Natural killer cell (primary cell): ENCODE data around the gene ARSG. TPM values are rescaled to one million over a fixed set of nuclear protein-coding genes. Genes with fewer than 3 reads are reported as not detected.

ENCODE experiments used
- ATAC-seq, 3 donors: fragments of 150-1000 bp in 2 of 3; fragments of 200-7000 bp in 1 of 3; cut with Tn5 transposase; 1 replicate in 1 of 3; 2 replicates in 2 of 3; pipeline ENCODE4 v1.10.0; 2021; ENCODE audit warnings: mild to moderate bottlenecking in 2 of 3, moderate library complexity in 2 of 3
- DNase-seq, 2 donors: peaks; one replicate each; pipeline versions ENCODE4 v3.0.0 to v3.0.0-alpha.2; 2013 to 2021; ENCODE audit warnings: mixed read lengths in 1 of 2
- H3K27ac ChIP-seq: one replicate; pipeline ENCODE4 v1.5.1; 2013; ENCODE audit warnings: mild to moderate bottlenecking, low read length
- H3K27me3 ChIP-seq: one replicate; pipeline ENCODE4 v1.6.1; 2013; ENCODE audit warnings: low read length; ENCODE audit not compliant: control insufficient read depth, insufficient read depth
- H3K36me3 ChIP-seq: one replicate; pipeline ENCODE4 v1.6.1; 2013; ENCODE audit warnings: low read length; ENCODE audit not compliant: control insufficient read depth, insufficient read depth
- H3K4me1 ChIP-seq: one replicate; pipeline ENCODE4 v1.6.1; 2013; ENCODE audit warnings: low read length; ENCODE audit not compliant: control insufficient read depth, insufficient read depth
- H3K4me3 ChIP-seq: one replicate; pipeline ENCODE4 v1.5.1; 2013; ENCODE audit warnings: low read length
- H3K9me3 ChIP-seq: one replicate; pipeline ENCODE4 v1.6.1; 2013; ENCODE audit warnings: low read length; ENCODE audit not compliant: control insufficient read depth, insufficient read depth
- H3K27ac Mint-ChIP-seq, 2 donors: one replicate each; pipeline ENCODE4 v1.8.0; 2022; ENCODE audit warnings: mild to moderate bottlenecking in 2 of 2, mixed read lengths in 2 of 2, moderate library complexity in 1 of 2
- H3K27me3 Mint-ChIP-seq, 2 donors: one replicate each; pipeline ENCODE4 v1.8.0; 2022; ENCODE audit warnings: low read depth in 2 of 2, mixed read lengths in 2 of 2
- H3K36me3 Mint-ChIP-seq: one replicate; pipeline ENCODE4 v1.8.0; 2022; ENCODE audit warnings: mixed read lengths
- H3K4me1 Mint-ChIP-seq, 2 donors: one replicate each; pipeline ENCODE4 v1.8.0; 2022; ENCODE audit warnings: mixed read lengths in 2 of 2
- H3K4me3 Mint-ChIP-seq: one replicate; pipeline ENCODE4 v1.8.0; 2022; ENCODE audit warnings: mild to moderate bottlenecking, moderate library complexity, mixed read lengths
- H3K9me3 Mint-ChIP-seq, 2 donors: one replicate each; pipeline ENCODE4 v1.8.0; 2022; ENCODE audit warnings: mixed read lengths in 2 of 2
- WGBS: methylation state at CpG from one replicate; pipeline ENCODE4 v1.1.7; 2013; ENCODE audit warnings: missing lambda C conversion rate; ENCODE audit not compliant: insufficient coverage; 5-methylcytosine and 5-hydroxymethylcytosine counted together
- intact Hi-C: fragments of 100-400 bp; cut with micrococcal nuclease; formaldehyde crosslinking; loops from one replicate; pipeline ENCODE4 v1.14.2; 2022
- total RNA-seq, 4 donors: library from RNA; stranded (reverse); fragments of 120-200 nt in 1 of 4; gene quantifications; one replicate each; pipeline versions ENCODE4 v1.2.3 to v1.2.4, GENCODE V29; 2013 to 2022
- TF ChIP-seq, protein P1 (sequence below): fragments of 200-600 bp; IDR thresholded peaks from one replicate; pipeline ENCODE4 v1.8.0; 2022; ENCODE audit warnings: antibody characterized with exemption

Gene ARSG
- total RNA-seq, 3 donors from 2014 or later (not counting 1 experiment from before 2014, with no cell fraction given) = 34.8 to 52.3 (median 39.3) TPM

DNA sequence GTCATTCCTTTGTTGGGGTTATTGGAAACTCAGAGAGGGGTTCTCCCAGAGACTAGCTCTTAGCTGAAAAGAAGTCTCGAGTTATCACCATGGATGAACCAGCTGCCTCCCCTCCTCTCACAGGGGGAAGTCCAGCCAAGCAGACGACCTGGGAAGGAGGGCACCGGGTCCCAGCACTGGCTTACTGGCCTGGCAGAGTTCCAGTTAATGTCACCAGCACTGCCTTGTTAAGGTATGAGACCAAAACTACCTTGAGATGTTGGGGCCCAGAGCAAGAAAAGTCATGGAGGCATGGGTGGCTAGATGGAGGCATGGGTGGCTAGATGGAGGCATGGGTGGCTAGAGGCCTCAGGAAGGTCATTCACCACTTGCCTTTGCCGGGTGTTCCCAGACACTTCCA, 93.6 kb downstream of the ARSG start:
- intact Hi-C loops = no loop called here
- ATAC-seq = no peak
- peak overlapping the region; percentile 79 to 80 for H3K27ac Mint-ChIP-seq
- no peak overlapping the region for H3K4me3 ChIP-seq
- no peaks in the 10 kb centered on the region for H3K9me3 Mint-ChIP-seq
- no peaks in the 10 kb centered on the region for H3K36me3 ChIP-seq
- H3K36me3 Mint-ChIP-seq = no peaks in the 10 kb centered on the region
- H3K4me1 ChIP-seq = peaks cover 17% of the 10 kb centered on the region
- peaks cover 32 to 39% of the 10 kb centered on the region in 2 donors for H3K4me1 Mint-ChIP-seq
- H3K27me3 Mint-ChIP-seq = no peaks in the 10 kb centered on the region
- no peak overlapping the region for H3K27ac ChIP-seq
- H3K9me3 ChIP-seq = no peaks in the 10 kb centered on the region
- WGBS = 87% methylated on average over 4 of the region's 4 CpGs
- TF ChIP-seq, protein P1, sequence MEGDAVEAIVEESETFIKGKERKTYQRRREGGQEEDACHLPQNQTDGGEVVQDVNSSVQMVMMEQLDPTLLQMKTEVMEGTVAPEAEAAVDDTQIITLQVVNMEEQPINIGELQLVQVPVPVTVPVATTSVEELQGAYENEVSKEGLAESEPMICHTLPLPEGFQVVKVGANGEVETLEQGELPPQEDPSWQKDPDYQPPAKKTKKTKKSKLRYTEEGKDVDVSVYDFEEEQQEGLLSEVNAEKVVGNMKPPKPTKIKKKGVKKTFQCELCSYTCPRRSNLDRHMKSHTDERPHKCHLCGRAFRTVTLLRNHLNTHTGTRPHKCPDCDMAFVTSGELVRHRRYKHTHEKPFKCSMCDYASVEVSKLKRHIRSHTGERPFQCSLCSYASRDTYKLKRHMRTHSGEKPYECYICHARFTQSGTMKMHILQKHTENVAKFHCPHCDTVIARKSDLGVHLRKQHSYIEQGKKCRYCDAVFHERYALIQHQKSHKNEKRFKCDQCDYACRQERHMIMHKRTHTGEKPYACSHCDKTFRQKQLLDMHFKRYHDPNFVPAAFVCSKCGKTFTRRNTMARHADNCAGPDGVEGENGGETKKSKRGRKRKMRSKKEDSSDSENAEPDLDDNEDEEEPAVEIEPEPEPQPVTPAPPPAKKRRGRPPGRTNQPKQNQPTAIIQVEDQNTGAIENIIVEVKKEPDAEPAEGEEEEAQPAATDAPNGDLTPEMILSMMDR = no peak
- no peak overlapping the region for H3K4me3 Mint-ChIP-seq
- DNase-seq = no peak
- H3K27me3 ChIP-seq = no peaks in the 10 kb centered on the region

DNA sequence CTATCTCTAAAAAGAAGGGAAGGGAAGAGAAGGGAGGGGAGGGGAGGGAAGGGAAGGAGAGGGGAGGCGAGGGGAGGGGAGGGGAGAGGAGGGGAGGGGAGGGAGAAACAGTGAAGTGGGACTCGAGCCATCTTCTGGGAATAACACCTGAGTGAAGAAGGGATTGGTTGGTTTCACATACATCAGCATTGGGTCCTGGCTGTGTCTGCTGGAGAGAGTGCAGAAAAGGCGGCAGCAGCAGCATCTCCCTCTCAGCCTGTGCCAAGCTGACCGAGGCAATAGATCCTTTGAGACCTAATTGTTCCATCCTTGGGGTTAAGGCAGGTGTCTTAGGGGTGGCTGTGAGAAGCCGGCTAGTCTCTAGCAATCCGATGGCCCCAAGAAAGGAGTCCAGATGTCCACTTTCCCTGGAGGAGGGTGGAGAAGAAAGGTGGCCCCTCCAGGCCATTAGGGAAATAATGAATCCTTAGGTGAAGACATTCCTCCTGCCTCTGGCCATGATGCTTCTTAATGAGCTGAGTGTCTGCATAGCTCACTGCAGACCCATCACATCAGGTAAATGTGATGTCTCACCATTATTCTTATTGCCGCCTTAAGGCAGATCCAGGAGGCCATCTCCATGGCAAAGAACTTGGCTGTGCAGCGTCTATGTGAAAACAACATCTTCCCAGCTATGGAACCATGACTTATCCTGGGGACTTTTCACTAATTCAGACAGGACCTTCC, 94.4 kb downstream of the ARSG start:
- H3K4me1 Mint-ChIP-seq = peaks cover 34 to 41% of the 10 kb centered on the region in 2 donors
- no peaks in the 10 kb centered on the region for H3K27me3 Mint-ChIP-seq
- 96% methylated on average over 7 of the region's 8 CpGs for WGBS
- H3K27ac ChIP-seq = no peak overlapping the region
- H3K27ac Mint-ChIP-seq = peak overlapping the region in 1 of 2 donors; percentile 79
- intact Hi-C loops = no loop called here
- DNase-seq (no peak), ATAC-seq (no peak)
- no peaks in the 10 kb centered on the region for H3K9me3 Mint-ChIP-seq
- no peaks in the 10 kb centered on the region for H3K36me3 ChIP-seq
- H3K9me3 ChIP-seq = no peaks in the 10 kb centered on the region
- TF ChIP-seq, protein P1 = no peak
- H3K36me3 Mint-ChIP-seq = no peaks in the 10 kb centered on the region
- H3K27me3 ChIP-seq = no peaks in the 10 kb centered on the region
- no peak overlapping the region for H3K4me3 ChIP-seq
- H3K4me3 Mint-ChIP-seq = no peak overlapping the region
- peaks cover 17% of the 10 kb centered on the region for H3K4me1 ChIP-seq

DNA sequence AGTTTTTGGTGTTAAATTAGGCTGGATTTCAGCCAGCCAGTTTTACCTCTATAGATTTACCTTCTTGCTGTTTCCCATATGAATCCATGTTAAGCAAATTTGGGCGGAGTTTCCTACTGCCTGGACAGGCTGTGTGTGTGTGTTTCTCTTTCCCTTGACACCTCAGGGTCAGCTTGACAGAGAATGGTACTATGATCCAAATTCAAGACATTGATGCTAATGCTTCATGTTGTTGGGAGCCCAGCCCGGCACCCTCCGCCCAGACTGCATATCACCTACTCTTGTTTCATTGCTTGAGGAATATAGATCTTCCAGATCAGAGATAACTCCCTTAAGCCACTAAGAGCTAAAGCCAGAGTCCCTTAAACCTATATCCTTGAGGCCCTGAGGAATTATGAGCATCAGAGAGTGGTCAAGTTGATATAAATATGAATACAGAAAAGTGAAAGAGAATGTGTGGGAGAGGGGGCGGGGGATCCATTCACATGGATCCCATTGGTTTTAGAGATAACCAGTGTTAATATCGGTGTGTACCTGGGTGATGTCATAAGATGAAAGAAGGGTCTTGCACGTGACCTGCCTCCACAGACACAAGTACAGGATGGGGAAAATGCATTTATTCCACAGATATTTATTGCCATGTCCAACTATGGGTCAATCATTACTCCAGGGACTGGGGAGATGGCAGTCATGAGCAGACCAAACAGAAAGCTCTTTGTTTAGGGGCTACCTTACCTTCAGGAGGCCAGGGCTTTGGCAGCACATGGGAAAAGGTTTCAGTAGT, 96.3 kb downstream of the ARSG start:
- H3K4me1 ChIP-seq = peaks cover 17% of the 10 kb centered on the region
- no peak for DNase-seq
- TF ChIP-seq, protein P1 = no peak
- intact Hi-C loops = no loop called here
- H3K36me3 ChIP-seq = no peaks in the 10 kb centered on the region
- Mint-ChIP-seq H3K27ac (no peak overlapping the region), H3K36me3 (no peaks in the 10 kb centered on the region), H3K9me3 (no peaks in the 10 kb centered on the region), H3K4me1 (peaks cover 34 to 43% of the 10 kb centered on the region in 2 donors), H3K27me3 (no peaks in the 10 kb centered on the region), H3K4me3 (no peak overlapping the region)
- H3K9me3 ChIP-seq = no peaks in the 10 kb centered on the region
- H3K27ac ChIP-seq = no peak overlapping the region
- WGBS = 96% methylated on average over 5 of the region's 6 CpGs
- H3K27me3 ChIP-seq = no peaks in the 10 kb centered on the region
- ATAC-seq = no peak
- no peak overlapping the region for H3K4me3 ChIP-seq
